ENCODE measurements around the gene SMU1. TPM values are rescaled to one million over a fixed set of nuclear protein-coding genes. Genes with fewer than 3 reads are reported as not detected.

SMU1 gene
- 10 to 100 TPM; 12.0 to 45.9 (median 22.6) TPM for total RNA-seq

DNA sequence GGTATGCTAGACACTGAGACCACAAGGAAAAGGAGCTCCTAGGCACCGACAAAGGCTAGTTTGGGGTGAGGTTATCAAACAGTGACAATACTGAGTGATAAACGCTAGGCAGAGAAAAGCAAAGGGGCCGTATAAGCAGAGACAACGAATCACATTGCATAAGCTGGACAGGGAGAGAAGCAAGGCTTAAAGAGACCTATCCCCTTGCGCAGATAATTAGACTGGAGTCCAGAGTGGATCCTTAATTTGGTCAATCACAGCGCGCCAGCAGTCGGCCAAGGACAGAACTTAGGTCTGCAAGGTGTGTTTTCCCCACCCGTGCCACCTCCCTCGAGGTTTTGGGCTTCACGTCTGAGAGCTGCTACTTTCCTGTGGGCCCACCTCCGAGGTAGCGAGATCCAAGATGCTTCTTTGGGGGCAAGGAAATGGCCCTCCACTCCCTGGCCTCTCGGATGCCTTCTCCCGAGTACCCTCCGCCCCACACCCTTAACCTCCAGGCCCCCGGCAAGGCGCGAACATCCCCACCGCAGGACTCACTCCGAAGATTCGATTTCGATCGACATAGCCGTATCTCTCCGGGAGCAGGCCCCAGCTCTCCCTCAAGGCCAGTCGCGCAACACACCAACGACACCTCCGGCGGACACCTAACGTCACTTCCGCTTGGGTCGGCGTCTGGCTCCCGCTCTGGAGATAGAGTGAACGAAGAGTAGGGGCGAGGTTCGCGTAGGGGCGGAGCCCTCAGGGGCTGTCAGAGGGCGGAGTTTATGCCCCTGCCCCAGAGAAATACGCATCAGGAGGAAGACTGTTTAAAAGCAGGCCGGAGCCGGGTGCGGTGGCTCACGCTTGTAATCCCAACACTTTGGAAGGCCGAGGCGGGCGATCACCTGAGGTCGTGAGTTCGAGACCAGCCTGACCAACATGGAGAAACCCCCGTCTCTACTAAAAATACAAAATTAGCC, at the start of gene SMU1:
Gene SMU1, minus strand, starts transcription at position 629 of the 959 bp plus-strand sequence. Its CDS starts 66 bp downstream, at position 563.
- peak; percentile 97 to 98 for DNase-seq
- Histone ChIP-seq H3K36me3 (no peaks in the 10 kb centered on the region), H3K4me3 (peak within 1 kb of the TSS; percentile 88 to 91), H3K4me1 (peaks cover 0 to 5% of the 10 kb centered on the region in 2 donors), H3K9me3 (no peaks in the 10 kb centered on the region), H3K27ac (peak within 1 kb of the TSS; percentile 94 to 96), H3K27me3 (no peaks in the 10 kb centered on the region)
- intact Hi-C loops (cut with DNase I; ENCODE audit: low total_unique reads), result no loop called here
- TF ChIP-seq, protein P1, sequence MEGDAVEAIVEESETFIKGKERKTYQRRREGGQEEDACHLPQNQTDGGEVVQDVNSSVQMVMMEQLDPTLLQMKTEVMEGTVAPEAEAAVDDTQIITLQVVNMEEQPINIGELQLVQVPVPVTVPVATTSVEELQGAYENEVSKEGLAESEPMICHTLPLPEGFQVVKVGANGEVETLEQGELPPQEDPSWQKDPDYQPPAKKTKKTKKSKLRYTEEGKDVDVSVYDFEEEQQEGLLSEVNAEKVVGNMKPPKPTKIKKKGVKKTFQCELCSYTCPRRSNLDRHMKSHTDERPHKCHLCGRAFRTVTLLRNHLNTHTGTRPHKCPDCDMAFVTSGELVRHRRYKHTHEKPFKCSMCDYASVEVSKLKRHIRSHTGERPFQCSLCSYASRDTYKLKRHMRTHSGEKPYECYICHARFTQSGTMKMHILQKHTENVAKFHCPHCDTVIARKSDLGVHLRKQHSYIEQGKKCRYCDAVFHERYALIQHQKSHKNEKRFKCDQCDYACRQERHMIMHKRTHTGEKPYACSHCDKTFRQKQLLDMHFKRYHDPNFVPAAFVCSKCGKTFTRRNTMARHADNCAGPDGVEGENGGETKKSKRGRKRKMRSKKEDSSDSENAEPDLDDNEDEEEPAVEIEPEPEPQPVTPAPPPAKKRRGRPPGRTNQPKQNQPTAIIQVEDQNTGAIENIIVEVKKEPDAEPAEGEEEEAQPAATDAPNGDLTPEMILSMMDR (IDR thresholded peaks at IDR 0.05), result no peak
- TF ChIP-seq POLR2A (IDR thresholded peaks at IDR 0.05), result peak; percentile 76 to 93

DNA sequence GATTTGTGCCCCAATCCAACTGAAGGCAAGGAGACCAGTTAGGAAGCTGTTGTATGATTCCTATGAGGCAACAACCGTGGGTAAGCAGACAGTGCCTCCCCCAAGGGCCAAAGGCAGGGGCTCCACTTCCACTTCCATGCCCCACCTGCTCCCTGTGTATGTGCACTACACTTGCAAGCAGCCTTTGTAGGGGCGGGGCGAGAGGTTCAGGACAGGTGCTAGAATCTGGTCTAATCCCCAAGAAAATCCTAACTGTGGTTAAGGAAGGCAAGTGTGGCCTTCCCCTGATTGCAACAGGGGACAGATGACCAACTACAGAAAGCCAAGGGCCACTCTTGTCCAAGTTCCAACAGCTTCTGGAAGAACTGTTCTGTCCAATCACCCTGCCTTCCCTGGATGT, 49.0 kb upstream of the SMU1 start:
- no peak for DNase-seq
- Histone ChIP-seq H3K36me3 (no peaks in the 10 kb centered on the region), H3K4me1 (peaks cover 0 to 16% of the 10 kb centered on the region in 2 donors), H3K27ac (no peak overlapping the region), H3K4me3 (no peak overlapping the region), H3K9me3 (no peaks in the 10 kb centered on the region), H3K27me3 (no peaks in the 10 kb centered on the region)
- no peak for TF ChIP-seq POLR2A (IDR thresholded peaks at IDR 0.05)
- TF ChIP-seq, protein P1 (IDR thresholded peaks at IDR 0.05), result no peak
- intact Hi-C loops (cut with DNase I; ENCODE audit: low total_unique reads), result no loop called here

DNA sequence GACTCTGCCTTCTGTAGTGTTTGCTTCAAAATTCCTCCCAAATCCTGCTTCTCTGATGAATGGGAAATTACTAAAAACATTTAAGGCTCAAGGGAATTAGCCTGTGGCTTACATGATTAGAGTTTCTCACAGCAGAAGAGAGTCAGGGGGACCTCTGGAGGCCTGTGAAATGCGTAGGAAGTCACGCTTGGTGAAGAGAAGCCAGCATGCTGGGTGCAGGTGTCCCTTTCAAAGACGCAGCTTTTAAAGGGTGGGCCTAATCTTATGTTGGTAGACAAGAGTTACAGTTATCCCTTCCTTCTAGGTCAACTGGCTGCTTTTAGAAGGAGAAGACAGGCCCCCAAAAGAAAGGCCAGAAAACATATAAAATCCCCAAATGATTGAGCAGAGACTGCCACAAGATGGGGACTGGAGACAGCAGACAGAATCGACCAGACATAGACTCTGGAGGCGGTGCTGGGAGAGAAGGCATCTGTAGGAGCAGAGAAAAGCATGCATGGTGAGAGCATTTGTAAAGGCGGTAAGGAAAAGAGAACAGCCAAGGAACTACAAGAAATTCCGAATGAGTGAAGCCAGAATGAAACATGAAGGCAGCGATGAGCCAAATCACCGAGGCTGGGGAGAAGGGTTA, 48.4 kb upstream of the SMU1 start:
- peaks cover 0 to 16% of the 10 kb centered on the region in 2 donors for H3K4me1 ChIP-seq
- H3K9me3 ChIP-seq, result no peaks in the 10 kb centered on the region
- peak overlapping the region in 1 of 2 donors; percentile 26 for H3K27ac ChIP-seq
- no peaks in the 10 kb centered on the region for H3K27me3 ChIP-seq
- intact Hi-C loops (cut with DNase I; ENCODE audit: low total_unique reads), result no loop called here
- DNase-seq, result no peak
- H3K36me3 ChIP-seq, result no peaks in the 10 kb centered on the region
- no peak overlapping the region for H3K4me3 ChIP-seq
- TF ChIP-seq, protein P1 (IDR thresholded peaks at IDR 0.05), result peak in 3 of 4 experiments; percentile 11 to 24 (median 17)
- TF ChIP-seq POLR2A (IDR thresholded peaks at IDR 0.05), result no peak

DNA sequence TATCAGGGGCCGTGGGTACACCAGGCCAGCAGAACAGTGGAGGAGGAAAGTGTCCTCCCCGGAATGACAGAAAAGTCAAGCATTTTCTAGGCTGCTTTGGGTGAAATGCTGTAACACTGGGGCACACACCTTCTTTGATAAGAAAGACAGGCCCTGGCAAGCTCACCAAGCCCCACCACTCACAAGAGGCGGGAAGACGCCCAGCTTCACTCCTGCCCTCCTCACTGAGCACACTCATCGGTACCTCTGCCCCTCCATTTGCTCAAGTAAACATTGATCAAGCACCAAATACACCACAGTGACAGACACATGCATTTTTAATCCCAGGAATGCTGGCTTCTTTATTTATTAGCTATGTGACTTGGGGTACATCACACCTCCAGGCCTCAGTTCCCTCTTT, 47.6 kb upstream of the SMU1 start:
- no peaks in the 10 kb centered on the region for H3K9me3 ChIP-seq
- no peaks in the 10 kb centered on the region for H3K36me3 ChIP-seq
- H3K27ac ChIP-seq, result no peak overlapping the region
- no peak for DNase-seq
- intact Hi-C loops (cut with DNase I; ENCODE audit: low total_unique reads), result no loop called here
- no peaks in the 10 kb centered on the region for H3K27me3 ChIP-seq
- H3K4me1 ChIP-seq, result peaks cover 0 to 11% of the 10 kb centered on the region in 2 donors
- H3K4me3 ChIP-seq, result no peak overlapping the region
- TF ChIP-seq, protein P1 (IDR thresholded peaks at IDR 0.05), result no peak
- no peak for TF ChIP-seq POLR2A (IDR thresholded peaks at IDR 0.05)
